ENCODE results near the gene FKBP9.
"Not testable (repeated sequence)": the region's sequence is repeated elsewhere in the genome, so short reads cannot be mapped to it uniquely, and the experiment has no call there.

FKBP9 gene

DNA sequence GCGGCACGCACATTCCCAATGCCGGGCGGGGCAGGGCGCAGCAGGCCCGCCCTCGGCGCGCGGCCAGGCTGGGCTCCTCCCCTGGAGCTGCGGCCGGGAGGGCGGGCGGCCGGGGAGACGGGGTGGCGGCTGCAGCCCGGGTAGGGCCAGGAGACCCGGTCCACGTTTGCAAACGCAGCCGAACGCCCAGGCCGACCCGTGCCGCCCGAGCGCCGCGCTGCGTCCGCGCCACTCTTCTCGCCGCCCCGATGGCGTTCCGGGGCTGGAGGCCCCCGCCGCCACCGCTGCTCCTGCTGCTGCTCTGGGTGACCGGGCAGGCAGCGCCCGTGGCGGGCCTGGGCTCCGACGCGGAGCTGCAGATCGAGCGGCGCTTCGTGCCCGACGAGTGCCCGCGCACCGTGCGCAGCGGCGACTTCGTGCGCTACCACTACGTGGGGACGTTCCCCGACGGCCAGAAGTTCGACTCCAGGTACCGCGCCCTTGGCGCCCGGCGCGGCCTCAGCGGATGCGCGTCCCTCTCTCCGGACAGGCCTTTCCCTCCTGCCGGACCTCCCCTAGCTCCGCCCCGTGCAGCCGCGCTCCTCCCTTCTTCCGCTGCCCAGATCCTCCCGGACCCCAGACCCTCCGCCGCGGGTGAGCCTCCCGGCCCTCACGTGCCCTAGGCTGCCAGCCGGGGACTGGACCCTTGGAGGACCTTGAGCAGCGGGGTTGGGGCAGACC is at the start of gene FKBP9:
FKBP9 (plus strand) TSS at position 115 of the 720 bp plus-strand sequence; CDS start at position 249, 134 bp downstream.
- TF ChIP-seq, protein P1, sequence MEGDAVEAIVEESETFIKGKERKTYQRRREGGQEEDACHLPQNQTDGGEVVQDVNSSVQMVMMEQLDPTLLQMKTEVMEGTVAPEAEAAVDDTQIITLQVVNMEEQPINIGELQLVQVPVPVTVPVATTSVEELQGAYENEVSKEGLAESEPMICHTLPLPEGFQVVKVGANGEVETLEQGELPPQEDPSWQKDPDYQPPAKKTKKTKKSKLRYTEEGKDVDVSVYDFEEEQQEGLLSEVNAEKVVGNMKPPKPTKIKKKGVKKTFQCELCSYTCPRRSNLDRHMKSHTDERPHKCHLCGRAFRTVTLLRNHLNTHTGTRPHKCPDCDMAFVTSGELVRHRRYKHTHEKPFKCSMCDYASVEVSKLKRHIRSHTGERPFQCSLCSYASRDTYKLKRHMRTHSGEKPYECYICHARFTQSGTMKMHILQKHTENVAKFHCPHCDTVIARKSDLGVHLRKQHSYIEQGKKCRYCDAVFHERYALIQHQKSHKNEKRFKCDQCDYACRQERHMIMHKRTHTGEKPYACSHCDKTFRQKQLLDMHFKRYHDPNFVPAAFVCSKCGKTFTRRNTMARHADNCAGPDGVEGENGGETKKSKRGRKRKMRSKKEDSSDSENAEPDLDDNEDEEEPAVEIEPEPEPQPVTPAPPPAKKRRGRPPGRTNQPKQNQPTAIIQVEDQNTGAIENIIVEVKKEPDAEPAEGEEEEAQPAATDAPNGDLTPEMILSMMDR (conservative IDR thresholded peaks at IDR 0.05) = no peak
- peak within 1 kb of the TSS; percentile 83 for H3K27ac ChIP-seq

- no peak overlapping the region for H3K27ac ChIP-seq
- TF ChIP-seq, protein P1 (conservative IDR thresholded peaks at IDR 0.05) = no peak
Measured at GRCh38 chr7:32910195-32910594, 47.0 kb upstream of the FKBP9 start.

- TF ChIP-seq, protein P1 (conservative IDR thresholded peaks at IDR 0.05) = no peak
- H3K27ac ChIP-seq = no peak overlapping the region
Measured at GRCh38 chr7:32914184-32914583, 43.1 kb upstream of the FKBP9 start.

GRCh38 chr7:32915041-32915536 is 42.2 kb upstream of the FKBP9 start:
- TF ChIP-seq, protein P1 (conservative IDR thresholded peaks at IDR 0.05) = no peak
- no peak overlapping the region for H3K27ac ChIP-seq

DNA sequence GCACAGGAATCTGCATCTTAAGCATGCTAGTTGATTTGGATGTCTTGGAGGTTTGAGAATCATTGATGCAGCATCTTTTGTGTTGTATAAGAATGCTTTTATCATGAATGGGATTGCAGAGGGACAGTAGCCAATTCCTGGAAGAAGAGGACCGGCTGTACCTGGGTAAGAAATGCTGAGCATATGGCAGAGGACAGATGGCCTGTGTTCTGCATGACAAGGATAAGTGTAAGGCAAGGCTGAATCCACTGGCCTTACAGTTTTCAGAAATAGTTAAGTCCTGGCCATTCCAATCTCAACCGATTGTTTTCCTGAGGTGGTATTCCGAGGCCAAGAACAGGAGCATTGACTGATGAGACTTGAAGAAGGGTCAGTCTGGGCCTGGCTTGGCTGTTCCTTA is 41.2 kb upstream of the FKBP9 start:
- no peak overlapping the region for H3K27ac ChIP-seq
- TF ChIP-seq, protein P1 (conservative IDR thresholded peaks at IDR 0.05) = no peak

DNA sequence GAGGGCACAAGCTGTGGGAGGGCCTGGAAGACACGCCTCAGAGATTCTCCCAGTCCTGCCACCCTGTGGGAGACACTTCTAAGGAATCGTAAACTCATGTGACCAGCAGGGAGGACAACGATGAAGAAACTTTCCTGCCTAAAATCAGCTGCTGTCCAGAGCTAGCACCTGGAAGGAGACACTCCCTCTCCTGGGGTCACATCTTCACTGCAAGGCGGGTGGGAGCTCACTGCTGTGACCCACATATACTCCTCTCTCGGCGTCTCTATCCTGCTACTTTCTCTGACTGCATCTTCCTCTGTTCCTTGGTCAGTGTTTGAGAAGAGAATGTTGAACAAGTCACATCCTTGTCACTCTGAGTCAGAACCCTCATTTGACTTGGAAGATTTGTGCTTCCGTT is 40.2 kb upstream of the FKBP9 start:
- H3K27ac ChIP-seq = not testable (repeated sequence)

- H3K27ac ChIP-seq = no peak overlapping the region
- TF ChIP-seq, protein P1 (conservative IDR thresholded peaks at IDR 0.05) = no peak
Measured at GRCh38 chr7:32921896-32922295, 35.3 kb upstream of the FKBP9 start.

- H3K27ac ChIP-seq = no peak overlapping the region
- TF ChIP-seq, protein P1 (conservative IDR thresholded peaks at IDR 0.05) = no peak
Measured at GRCh38 chr7:32928785-32929298, 28.4 kb upstream of the FKBP9 start.

Data from VCaP (cell line).